Sigmoid colon (tissue), 7 donors: ENCODE data around the gene ACOT7. TPM values are rescaled to one million over a fixed set of nuclear protein-coding genes. Genes with fewer than 3 reads are reported as not detected.
A peak's percentile ranks its signal among the peaks of the same experiment; 100 is the strongest.

Experiments used
- DNase-seq: peaks from one replicate; pipeline ENCODE4 v3.0.0-alpha.2; 2019
- H3K27ac ChIP-seq, 4 donors: fragments of 200-600 bp; sonication (generic); one replicate each; pipeline ENCODE4 v1.5.1; 2016 to 2019; ENCODE audit warnings: mild to moderate bottlenecking in 1 of 4
- H3K27me3 ChIP-seq, 3 donors: fragments of 200-600 bp; sonication (generic); one replicate each; pipeline ENCODE4 v1.5.1; 2019; ENCODE audit warnings: mild to moderate bottlenecking in 1 of 3
- H3K36me3 ChIP-seq, 4 donors: fragments of 200-600 bp; sonication (generic); one replicate each; pipeline ENCODE4 v1.5.1; 2016 to 2019
- H3K4me1 ChIP-seq, 4 donors: fragments of 200-600 bp; sonication (generic); one replicate each; pipeline ENCODE4 v1.5.1; 2017 to 2019
- H3K4me3 ChIP-seq, 4 donors: fragments of 200-600 bp; sonication (generic); one replicate each; pipeline ENCODE4 v1.5.1; 2017 to 2019; ENCODE audit warnings: mild to moderate bottlenecking in 2 of 4, moderate library complexity in 1 of 4
- H3K9me3 ChIP-seq, 4 donors: fragments of 200-600 bp in 3 of 4; sonication (generic) in 3 of 4; one replicate each; pipeline versions ENCODE4 v1.5.1 to v1.6.1; 2013 to 2019
- EP300 ChIP-seq, 4 donors: sonication (generic); formaldehyde crosslinking; IDR thresholded peaks; one replicate each; pipeline ENCODE4 v1.6.1; 2017; ENCODE audit warnings: antibody characterized with exemption in 4 of 4
- POLR2A ChIP-seq, 2 donors: fragments of 450-650 bp; IDR thresholded peaks; one replicate each; pipeline ENCODE4 v1.6.1; 2016; ENCODE audit warnings: antibody characterized with exemption in 2 of 2, mild to moderate bottlenecking in 2 of 2, moderate library complexity in 2 of 2
- POLR2AphosphoS5 ChIP-seq, 4 donors: sonication (generic); formaldehyde crosslinking; IDR thresholded peaks; one replicate each; pipeline ENCODE4 v1.6.1; 2017; ENCODE audit warnings: antibody characterized with exemption in 4 of 4
- WGBS, 2 donors: extraction: QIAGEN DNeasy Blood & Tissue Kit; methylation state at CpG; one replicate each; pipeline ENCODE4 v1.1.7; 2013; 5-methylcytosine and 5-hydroxymethylcytosine counted together
- intact Hi-C: fragments of 100-400 bp; cut with DNase I; formaldehyde crosslinking; loops from one replicate; pipeline ENCODE4 v1.15.1; 2023
- polyA plus RNA-seq, 3 donors: library from polyadenylated mRNA; stranded (reverse); fragments of 200-250 nt; gene quantifications; one replicate each; pipeline ENCODE4 v1.2.3, GENCODE V29; 2013
- total RNA-seq, 4 donors: library from RNA; depleted of rRNA; stranded (reverse); fragments of >200 nt; gene quantifications; one replicate each; pipeline ENCODE4 v1.1.0, GENCODE V29; 2016
- TF ChIP-seq, protein P1 (sequence below), 4 experiments: fragments of 450-650 bp in 3 of 4; fragments of 200-600 bp in 1 of 4; IDR thresholded peaks; one replicate each; pipeline ENCODE4 v1.5.1; 2016 to 2019; ENCODE audit warnings: antibody characterized with exemption in 4 of 4, mild to moderate bottlenecking in 3 of 4, moderate library complexity in 2 of 4
- donor health status: healthy with polysubstance abuse.
- donor health status: Bipolar disorder and iron deficiency.
- donor health status: healthy.

The ACOT7 gene
- total and polyA plus RNA-seq, 7 donors: 17.9 to 81.0 (median 26.5) TPM

GRCh38 chr1:6243053-6243834, 150.3 kb downstream of the ACOT7 start:
- intact Hi-C loops: loop anchor here (2.0 to 10.0 kb wide), 2 partner anchors 190 to 728 kb away; no protein-coding TSS in a partner anchor

DNA sequence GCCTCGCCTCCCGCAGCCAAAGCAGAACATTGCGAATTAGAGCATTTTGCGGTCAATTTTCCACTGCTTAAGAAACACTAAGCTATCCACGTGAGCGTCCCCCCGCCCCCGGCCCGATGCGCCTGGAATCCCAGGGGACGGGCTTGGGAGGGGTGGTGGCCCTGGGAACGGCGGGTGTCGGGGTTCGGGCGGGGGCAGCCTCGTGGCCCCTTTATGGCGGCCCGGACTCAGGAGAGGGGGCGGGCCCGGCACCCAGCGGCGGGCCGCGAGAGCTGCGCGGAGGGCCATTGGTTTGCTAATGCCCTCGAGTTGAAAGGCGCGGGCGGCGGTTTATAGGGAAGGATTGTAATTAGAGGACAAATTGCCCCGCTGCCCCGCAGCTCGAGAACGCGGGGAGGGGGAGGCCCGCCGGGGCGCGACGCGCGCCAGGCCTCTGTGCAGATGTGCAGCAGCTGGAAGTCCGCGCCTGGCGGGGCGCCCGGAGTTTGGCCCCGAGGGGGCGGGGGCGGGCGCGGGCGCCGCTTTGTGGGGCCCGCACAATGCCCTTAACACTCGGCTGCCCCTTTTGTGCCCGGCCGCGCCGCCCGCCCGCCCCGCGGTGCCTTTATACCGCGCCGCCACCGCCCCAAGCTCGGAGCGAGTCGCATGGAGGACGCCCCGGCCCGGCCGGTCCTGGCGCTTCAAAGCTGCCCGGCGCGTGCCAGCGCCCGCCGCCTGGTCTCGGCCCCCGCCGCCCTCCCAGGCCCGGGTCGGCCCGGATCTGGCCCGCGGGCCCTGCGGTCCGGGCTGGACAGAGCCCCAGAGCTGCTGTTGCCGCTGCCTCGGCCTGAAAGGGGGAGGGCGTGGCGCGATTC, 151.5 kb downstream of the ACOT7 start:
- Histone ChIP-seq H3K4me3 (peak overlapping the region in 2 of 4 donors; percentile 5 to 14), H3K27me3 (peaks cover 55 to 89% (median 81%) of the 10 kb centered on the region in 3 donors), H3K27ac (no peak overlapping the region), H3K9me3 (no peaks in the 10 kb centered on the region), H3K36me3 (no peaks in the 10 kb centered on the region), H3K4me1 (peaks cover 2 to 37% (median 27%) of the 10 kb centered on the region in 4 donors)
- DNase-seq: no peak
- WGBS, 2 donors: 1% methylated on average over 99 of the region's 99 CpGs
- TF ChIP-seq EP300 (IDR thresholded peaks at IDR 0.05): no peak
- no peak for TF ChIP-seq POLR2AphosphoS5 (IDR thresholded peaks at IDR 0.05)
- TF ChIP-seq POLR2A (IDR thresholded peaks at IDR 0.05): no peak
- TF ChIP-seq, protein P1, sequence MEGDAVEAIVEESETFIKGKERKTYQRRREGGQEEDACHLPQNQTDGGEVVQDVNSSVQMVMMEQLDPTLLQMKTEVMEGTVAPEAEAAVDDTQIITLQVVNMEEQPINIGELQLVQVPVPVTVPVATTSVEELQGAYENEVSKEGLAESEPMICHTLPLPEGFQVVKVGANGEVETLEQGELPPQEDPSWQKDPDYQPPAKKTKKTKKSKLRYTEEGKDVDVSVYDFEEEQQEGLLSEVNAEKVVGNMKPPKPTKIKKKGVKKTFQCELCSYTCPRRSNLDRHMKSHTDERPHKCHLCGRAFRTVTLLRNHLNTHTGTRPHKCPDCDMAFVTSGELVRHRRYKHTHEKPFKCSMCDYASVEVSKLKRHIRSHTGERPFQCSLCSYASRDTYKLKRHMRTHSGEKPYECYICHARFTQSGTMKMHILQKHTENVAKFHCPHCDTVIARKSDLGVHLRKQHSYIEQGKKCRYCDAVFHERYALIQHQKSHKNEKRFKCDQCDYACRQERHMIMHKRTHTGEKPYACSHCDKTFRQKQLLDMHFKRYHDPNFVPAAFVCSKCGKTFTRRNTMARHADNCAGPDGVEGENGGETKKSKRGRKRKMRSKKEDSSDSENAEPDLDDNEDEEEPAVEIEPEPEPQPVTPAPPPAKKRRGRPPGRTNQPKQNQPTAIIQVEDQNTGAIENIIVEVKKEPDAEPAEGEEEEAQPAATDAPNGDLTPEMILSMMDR (IDR thresholded peaks at IDR 0.05): no peak
- intact Hi-C loops: loop anchor here (2.0 to 10.0 kb wide), 2 partner anchors 189 to 727 kb away; no protein-coding TSS in a partner anchor

More at GRCh38 chr1:6243053-6243834, 150.3 kb downstream of the ACOT7 start:
- Histone ChIP-seq H3K27me3 (peaks cover 55 to 100% (median 91%) of the 10 kb centered on the region in 3 donors), H3K9me3 (no peaks in the 10 kb centered on the region), H3K4me3 (no peak overlapping the region), H3K27ac (no peak overlapping the region), H3K4me1 (peaks cover 2 to 37% (median 27%) of the 10 kb centered on the region in 4 donors), H3K36me3 (no peaks in the 10 kb centered on the region)
- no peak for DNase-seq
- TF ChIP-seq POLR2A (IDR thresholded peaks at IDR 0.05): no peak
- TF ChIP-seq, protein P1 (IDR thresholded peaks at IDR 0.05): no peak
- no peak for TF ChIP-seq POLR2AphosphoS5 (IDR thresholded peaks at IDR 0.05)
- no peak for TF ChIP-seq EP300 (IDR thresholded peaks at IDR 0.05)
- 28 to 33% methylated on average over 20 of the region's 20 CpGs for WGBS, 2 donors

- intact Hi-C loops: loop anchor here (10.0 kb wide), 1 partner anchor 726 kb away; no protein-coding TSS in a partner anchor
These were observed 152.3 kb downstream of the ACOT7 start for GRCh38 chr1:6241107-6241886.

More at GRCh38 chr1:6241107-6241886, 152.3 kb downstream of the ACOT7 start:
- no peaks in the 10 kb centered on the region for H3K36me3 ChIP-seq
- no peaks in the 10 kb centered on the region for H3K9me3 ChIP-seq
- no peak for DNase-seq
- TF ChIP-seq, protein P1 (IDR thresholded peaks at IDR 0.05): no peak
- TF ChIP-seq POLR2AphosphoS5 (IDR thresholded peaks at IDR 0.05) (no peak), EP300 (IDR thresholded peaks at IDR 0.05) (no peak), POLR2A (IDR thresholded peaks at IDR 0.05) (no peak)
- peaks cover 52 to 80% (median 73%) of the 10 kb centered on the region in 3 donors for H3K27me3 ChIP-seq
- H3K4me3 ChIP-seq: peak overlapping the region in 1 of 4 donors; percentile 5
- H3K4me1 ChIP-seq: peaks cover 0 to 32% (median 23%) of the 10 kb centered on the region in 4 donors
- WGBS, 2 donors: 21 to 38% methylated on average over 33 of the region's 33 CpGs
- no peak overlapping the region for H3K27ac ChIP-seq
